GM18873 (cell line): ENCODE results near the gene MSI2.

Experiments
- ATAC-seq: cut with Tn5 transposase; IDR thresholded peaks from one replicate; pipeline ENCODE4 v1.9.1; 2021; ENCODE audit warnings: mild to moderate bottlenecking, moderate library complexity, moderate number of reproducible peaks; ENCODE audit not compliant: unreplicated experiment, low FRiP score

Gene MSI2

GRCh38 chr17:57679906-57680695 is 423.8 kb downstream of the MSI2 start:
- ATAC-seq, result no peak

GRCh38 chr17:57682701-57683100 is 426.4 kb downstream of the MSI2 start:
- ATAC-seq, result no peak

- ATAC-seq, result no peak
Observed at GRCh38 chr17:57684711-57685498, 428.6 kb downstream of the MSI2 start.

- ATAC-seq, result no peak
Observed at GRCh38 chr17:57685499-57686132, 429.3 kb downstream of the MSI2 start.

GRCh38 chr17:57687642-57688041 is 431.3 kb downstream of the MSI2 start:
- no peak for ATAC-seq

GRCh38 chr17:57689254-57689653 is 432.9 kb downstream of the MSI2 start:
- no peak for ATAC-seq

- ATAC-seq, result no peak
Observed at GRCh38 chr17:57691939-57692338, 435.6 kb downstream of the MSI2 start.

- ATAC-seq, result no peak
Observed at GRCh38 chr17:57692770-57693169, 436.4 kb downstream of the MSI2 start.

- no peak for ATAC-seq
Observed at GRCh38 chr17:57694051-57694450, 437.7 kb downstream of the MSI2 start.

GRCh38 chr17:57696050-57696449 is 439.7 kb downstream of the MSI2 start:
- ATAC-seq, result no peak

- no peak for ATAC-seq
Observed at GRCh38 chr17:57697197-57697596, 440.9 kb downstream of the MSI2 start.

GRCh38 chr17:57697891-57698711 is 441.8 kb downstream of the MSI2 start:
- ATAC-seq, result no peak

- ATAC-seq, result no peak
Observed at GRCh38 chr17:57699751-57700219, 443.5 kb downstream of the MSI2 start.

GRCh38 chr17:57701124-57701523 is 444.8 kb downstream of the MSI2 start:
- no peak for ATAC-seq

GRCh38 chr17:57703273-57703672 is 446.9 kb downstream of the MSI2 start:
- ATAC-seq, result no peak

GRCh38 chr17:57704448-57704847 is 448.1 kb downstream of the MSI2 start:
- ATAC-seq, result no peak

GRCh38 chr17:57705921-57706695 is 449.8 kb downstream of the MSI2 start:
- ATAC-seq, result no peak

GRCh38 chr17:57706761-57707160 is 450.4 kb downstream of the MSI2 start:
- no peak for ATAC-seq

GRCh38 chr17:57707892-57708291 is 451.6 kb downstream of the MSI2 start:
- ATAC-seq, result no peak

GRCh38 chr17:57708410-57708809 is 452.1 kb downstream of the MSI2 start:
- ATAC-seq, result no peak
